ENCODE results near the gene CANT1. TPM values are rescaled to one million over a fixed set of nuclear protein-coding genes. Genes with fewer than 3 reads are reported as not detected.

CANT1 gene
- total RNA-seq, 4 donors from 2014 or later = 21.2 to 33.7 (median 27.0) TPM

DNA sequence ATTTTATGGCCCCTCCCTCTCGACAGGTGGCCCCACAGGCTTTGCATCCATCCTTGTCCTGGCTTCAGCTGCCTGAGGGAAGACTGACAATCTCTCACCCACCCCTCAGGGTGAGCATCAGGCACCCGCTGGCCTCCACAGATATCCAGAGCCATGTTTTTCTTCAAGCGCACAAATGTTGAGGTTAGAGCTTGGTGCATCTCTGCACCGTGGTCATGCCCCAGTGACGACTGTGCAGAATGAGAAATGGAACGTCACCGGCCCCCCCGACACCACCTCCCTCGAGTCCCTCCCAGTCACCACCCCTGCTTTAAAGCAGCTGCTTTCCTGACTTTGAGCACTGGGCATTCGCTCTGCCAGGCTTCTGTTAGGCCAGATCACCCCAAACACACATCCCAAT lies 64.6 kb downstream of the CANT1 start:
- Histone ChIP-seq H3K4me1 (no peaks in the 10 kb centered on the region), H3K4me3 (no peak overlapping the region), H3K27ac (replicated peaks in 1 of 4) (no peak overlapping the region), H3K27me3 (no peaks in the 10 kb centered on the region), H3K36me3 (no peaks in the 10 kb centered on the region), H3K9me3 (peaks cover 0 to under 1% (median under 1%) of the 10 kb centered on the region in 4 donors)
- 78% methylated on average over 10 of the region's 10 CpGs for WGBS
- no peak for TF ChIP-seq CTCF (IDR thresholded peaks at IDR 0.05)
- TF ChIP-seq EP300 (IDR thresholded peaks at IDR 0.05) = no peak
- TF ChIP-seq POLR2AphosphoS5 (IDR thresholded peaks at IDR 0.05) = no peak
- no peak for TF ChIP-seq POLR2A (IDR thresholded peaks at IDR 0.05; ENCODE audit: low read depth)
- intact Hi-C loops (cut with DNase I) = no loop called here
- DNase-seq (ENCODE audit: extremely low spot score) = no peak

DNA sequence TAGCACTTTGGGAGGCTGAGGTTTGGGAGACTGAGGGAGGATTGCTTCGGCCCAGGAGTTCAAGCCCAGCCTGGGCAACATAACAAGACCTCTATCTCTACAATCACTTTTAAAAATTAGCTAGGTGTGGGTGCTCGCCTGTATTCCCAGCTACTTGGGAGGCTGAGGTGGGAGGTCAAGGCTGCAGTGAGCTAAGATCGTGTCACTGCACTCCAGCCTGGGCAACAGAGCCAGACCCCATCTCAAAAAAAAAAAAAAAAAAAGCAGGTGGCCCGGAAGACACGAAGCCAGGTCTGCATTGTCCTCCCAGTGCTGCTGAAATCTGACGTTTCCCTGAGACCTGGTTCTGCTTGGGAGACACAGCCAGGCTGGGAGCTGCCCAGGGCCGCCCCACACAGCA lies 65.5 kb downstream of the CANT1 start:
- H3K27ac ChIP-seq (replicated peaks in 1 of 4) = no peak overlapping the region
- DNase-seq (ENCODE audit: extremely low spot score) = no peak
- 89% methylated on average over 7 of the region's 7 CpGs for WGBS
- H3K36me3 ChIP-seq = no peaks in the 10 kb centered on the region
- H3K4me3 ChIP-seq = no peak overlapping the region
- H3K27me3 ChIP-seq = no peaks in the 10 kb centered on the region
- intact Hi-C loops (cut with DNase I) = no loop called here
- H3K4me1 ChIP-seq = no peaks in the 10 kb centered on the region
- TF ChIP-seq POLR2A (IDR thresholded peaks at IDR 0.05; ENCODE audit: low read depth) (no peak), POLR2AphosphoS5 (IDR thresholded peaks at IDR 0.05) (no peak), CTCF (IDR thresholded peaks at IDR 0.05) (no peak), EP300 (IDR thresholded peaks at IDR 0.05) (no peak)
- no peaks in the 10 kb centered on the region for H3K9me3 ChIP-seq

Other genes starting within 250 kb of the CANT1 start
- gene CYTH1, start 227.5 kb downstream of the CANT1 start, total RNA-seq = 10 to 100 TPM; 25.7 to 39.4 (median 35.7) TPM
- 10 to 100 TPM; 23.3 to 44.7 (median 32.2) TPM for gene USP36, start 168.9 kb downstream of the CANT1 start, total RNA-seq
- gene CEP295NL, start 106.6 kb downstream of the CANT1 start, total RNA-seq = 1 to 10 TPM in 3 of 4 donors, under 1 TPM in 1; 0.78 to 6.6 (median 2.3) TPM
- 100 to 1,000 TPM; 177 to 315 (median 229) TPM for gene TIMP2, start 84.4 kb downstream of the CANT1 start, total RNA-seq
- 100 to 1,000 TPM; 106 to 284 (median 197) TPM for gene LGALS3BP, start 29.8 kb downstream of the CANT1 start, total RNA-seq
- 100 to 1,000 TPM in 1 of 4 donors, 10 to 100 TPM in 3; 31.1 to 115 (median 70.4) TPM for gene C1QTNF1, start 14.4 kb upstream of the CANT1 start, total RNA-seq
- gene ENGASE, start 65.1 kb upstream of the CANT1 start, total RNA-seq = 10 to 100 TPM; 10.4 to 23.7 (median 19.1) TPM

Measured in esophagus muscularis mucosa (tissue), 4 donors.